Measurements from ENCODE around the gene CCDC57. TPM values are rescaled to one million over a fixed set of nuclear protein-coding genes. Genes with fewer than 3 reads are reported as not detected.

Gene CCDC57
- total and polyA plus RNA-seq, 10 donors: 28.8 to 164 (median 51.9) TPM

DNA sequence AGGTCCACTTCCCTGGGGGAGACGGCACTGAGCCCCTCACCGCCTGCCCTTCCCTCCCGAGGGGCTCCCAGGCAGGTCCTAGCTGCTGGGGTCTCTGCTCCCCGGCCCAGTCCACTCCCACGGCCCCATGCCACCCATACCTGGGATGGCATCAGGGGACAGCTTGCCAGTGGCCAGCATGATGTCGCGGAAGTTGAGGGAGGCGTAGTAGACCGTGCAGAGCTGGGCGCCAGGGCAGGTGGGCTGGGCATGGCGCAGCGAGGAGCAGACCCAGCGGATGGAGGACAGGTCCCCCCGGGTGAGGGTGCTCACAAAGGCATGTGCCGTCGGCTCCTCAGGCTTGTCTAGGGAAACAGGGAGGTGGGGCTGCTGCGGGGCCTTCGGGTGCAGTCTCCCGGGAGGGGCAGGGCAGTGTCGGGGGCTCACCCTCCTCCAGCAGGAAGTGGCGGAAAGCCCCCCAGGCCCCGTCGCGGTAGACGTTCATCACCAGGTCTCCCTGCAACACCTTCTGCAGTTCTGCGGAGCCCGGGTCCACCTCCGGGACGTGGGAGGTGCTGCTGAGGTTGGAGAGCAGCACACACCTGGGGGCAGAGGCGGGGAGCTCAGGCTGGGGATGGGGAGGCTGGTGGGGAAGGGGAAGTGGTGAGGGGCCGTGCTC is 128.1 kb downstream of the CCDC57 start:
- peak overlapping the region in 1 of 8 donors; percentile 0 for H3K4me3 ChIP-seq
- H3K9me3 ChIP-seq: no peaks in the 10 kb centered on the region
- no peaks in the 10 kb centered on the region for H3K27me3 ChIP-seq (replicated peaks in 1 of 7)
- 85 to 91% (median 86%) methylated on average over 18 to 31 of the region's 31 CpGs for WGBS, 5 donors
- peak overlapping the region in 1 of 8 donors; percentile 50 for H3K27ac ChIP-seq
- TF ChIP-seq POLR2AphosphoS5 (IDR thresholded peaks at IDR 0.05) (no peak), POLR2A (IDR thresholded peaks at IDR 0.05) (no peak)
- TF ChIP-seq, protein P1, sequence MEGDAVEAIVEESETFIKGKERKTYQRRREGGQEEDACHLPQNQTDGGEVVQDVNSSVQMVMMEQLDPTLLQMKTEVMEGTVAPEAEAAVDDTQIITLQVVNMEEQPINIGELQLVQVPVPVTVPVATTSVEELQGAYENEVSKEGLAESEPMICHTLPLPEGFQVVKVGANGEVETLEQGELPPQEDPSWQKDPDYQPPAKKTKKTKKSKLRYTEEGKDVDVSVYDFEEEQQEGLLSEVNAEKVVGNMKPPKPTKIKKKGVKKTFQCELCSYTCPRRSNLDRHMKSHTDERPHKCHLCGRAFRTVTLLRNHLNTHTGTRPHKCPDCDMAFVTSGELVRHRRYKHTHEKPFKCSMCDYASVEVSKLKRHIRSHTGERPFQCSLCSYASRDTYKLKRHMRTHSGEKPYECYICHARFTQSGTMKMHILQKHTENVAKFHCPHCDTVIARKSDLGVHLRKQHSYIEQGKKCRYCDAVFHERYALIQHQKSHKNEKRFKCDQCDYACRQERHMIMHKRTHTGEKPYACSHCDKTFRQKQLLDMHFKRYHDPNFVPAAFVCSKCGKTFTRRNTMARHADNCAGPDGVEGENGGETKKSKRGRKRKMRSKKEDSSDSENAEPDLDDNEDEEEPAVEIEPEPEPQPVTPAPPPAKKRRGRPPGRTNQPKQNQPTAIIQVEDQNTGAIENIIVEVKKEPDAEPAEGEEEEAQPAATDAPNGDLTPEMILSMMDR (IDR thresholded peaks at IDR 0.05 in 8 of 11, conservative IDR thresholded peaks at IDR 0.05 in 3 of 11): no peak
- peaks cover 0 to 100% (median 98%) of the 10 kb centered on the region in 6 donors for H3K36me3 ChIP-seq
- peaks cover 0 to 13% (median 4%) of the 10 kb centered on the region in 6 donors for H3K4me1 ChIP-seq
- intact Hi-C loops (cut with DNase I; ENCODE audit: low total_unique reads): no loop called here
- no peak for DNase-seq

- Histone ChIP-seq H3K27me3 (replicated peaks in 1 of 7) (no peaks in the 10 kb centered on the region), H3K36me3 (peaks cover 0 to 100% (median 97%) of the 10 kb centered on the region in 6 donors), H3K4me1 (peaks cover 0 to 13% (median 4%) of the 10 kb centered on the region in 6 donors), H3K4me3 (no peak overlapping the region), H3K27ac (no peak overlapping the region), H3K9me3 (no peaks in the 10 kb centered on the region)
- DNase-seq: no peak
- TF ChIP-seq, protein P1 (IDR thresholded peaks at IDR 0.05 in 8 of 11, conservative IDR thresholded peaks at IDR 0.05 in 3 of 11): no peak
- intact Hi-C loops (cut with DNase I; ENCODE audit: low total_unique reads): no loop called here
- WGBS, 5 donors: 86 to 95% (median 91%) methylated on average over 38 to 55 of the region's 55 CpGs
These were observed 128.9 kb downstream of the CCDC57 start for GRCh38 chr17:82083533-82084359.

DNA sequence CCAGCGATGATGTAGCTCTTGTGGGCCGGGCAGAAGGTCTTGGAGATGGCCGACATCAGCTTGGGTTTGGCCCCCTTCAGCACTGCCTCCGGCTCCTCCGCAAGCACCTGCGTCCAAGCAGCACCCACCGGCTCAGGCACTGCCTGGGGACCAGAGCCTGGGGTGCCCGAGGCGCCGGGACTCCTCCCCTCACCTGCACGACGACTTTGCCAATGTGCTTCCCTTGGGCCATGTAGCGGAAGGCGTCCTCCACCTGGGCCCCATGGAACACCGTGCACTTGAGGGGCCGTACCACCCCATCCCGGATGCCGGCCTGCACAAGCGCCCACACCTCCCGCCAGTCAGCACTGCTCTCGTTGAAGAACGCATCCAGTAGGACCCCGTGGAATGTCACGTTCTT is 129.6 kb downstream of the CCDC57 start:
- Histone ChIP-seq H3K4me3 (no peak overlapping the region), H3K4me1 (peaks cover 0 to 13% (median 4%) of the 10 kb centered on the region in 6 donors), H3K36me3 (peaks cover 0 to 100% (median 93%) of the 10 kb centered on the region in 6 donors), H3K27ac (no peak overlapping the region), H3K9me3 (no peaks in the 10 kb centered on the region), H3K27me3 (replicated peaks in 1 of 7) (no peaks in the 10 kb centered on the region)
- no peak for DNase-seq
- TF ChIP-seq, protein P1 (IDR thresholded peaks at IDR 0.05 in 8 of 11, conservative IDR thresholded peaks at IDR 0.05 in 3 of 11): no peak
- TF ChIP-seq POLR2AphosphoS5 (IDR thresholded peaks at IDR 0.05) (no peak), POLR2A (IDR thresholded peaks at IDR 0.05) (no peak)
- 90 to 96% (median 94%) methylated on average over 11 to 24 of the region's 24 CpGs for WGBS, 5 donors
- intact Hi-C loops (cut with DNase I; ENCODE audit: low total_unique reads): no loop called here

DNA sequence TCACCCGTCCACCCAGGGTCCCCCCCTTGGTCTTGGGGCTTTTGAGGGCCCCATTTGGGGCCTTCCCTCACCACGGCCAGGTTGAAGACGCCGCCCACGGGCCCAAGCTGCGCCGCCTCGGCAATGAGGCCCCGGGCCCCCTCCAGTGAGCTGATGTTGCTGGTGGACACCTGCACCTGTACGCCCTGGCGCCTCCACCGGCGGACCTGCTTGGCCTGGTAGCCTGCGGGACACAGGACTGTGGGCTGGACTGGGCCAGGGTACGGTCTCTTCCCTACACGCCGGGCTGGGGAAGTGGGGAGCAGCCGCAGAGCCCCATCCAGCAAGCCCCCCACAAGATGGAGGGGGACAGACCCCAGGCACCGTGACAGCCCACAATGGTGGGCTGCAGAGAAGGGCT is 130.2 kb downstream of the CCDC57 start:
- intact Hi-C loops (cut with DNase I; ENCODE audit: low total_unique reads): no loop called here
- WGBS, 5 donors: 86 to 94% (median 91%) methylated on average over 7 to 19 of the region's 19 CpGs
- H3K27me3 ChIP-seq (replicated peaks in 1 of 7): no peaks in the 10 kb centered on the region
- peaks cover 0 to 100% (median 88%) of the 10 kb centered on the region in 6 donors for H3K36me3 ChIP-seq
- no peak overlapping the region for H3K4me3 ChIP-seq
- no peak for DNase-seq
- peaks cover 0 to 13% (median 4%) of the 10 kb centered on the region in 6 donors for H3K4me1 ChIP-seq
- TF ChIP-seq, protein P1 (IDR thresholded peaks at IDR 0.05 in 8 of 11, conservative IDR thresholded peaks at IDR 0.05 in 3 of 11): no peak
- TF ChIP-seq POLR2A (IDR thresholded peaks at IDR 0.05): no peak
- TF ChIP-seq POLR2AphosphoS5 (IDR thresholded peaks at IDR 0.05): no peak
- no peaks in the 10 kb centered on the region for H3K9me3 ChIP-seq
- H3K27ac ChIP-seq: no peak overlapping the region
